Central memory CD4-positive, alpha-beta T cell (primary cell): ENCODE data around the gene CAPN7.

Experiments
- DNase-seq: peaks from one replicate; pipeline ENCODE4 v3.0.0; 2022

The CAPN7 gene

DNA sequence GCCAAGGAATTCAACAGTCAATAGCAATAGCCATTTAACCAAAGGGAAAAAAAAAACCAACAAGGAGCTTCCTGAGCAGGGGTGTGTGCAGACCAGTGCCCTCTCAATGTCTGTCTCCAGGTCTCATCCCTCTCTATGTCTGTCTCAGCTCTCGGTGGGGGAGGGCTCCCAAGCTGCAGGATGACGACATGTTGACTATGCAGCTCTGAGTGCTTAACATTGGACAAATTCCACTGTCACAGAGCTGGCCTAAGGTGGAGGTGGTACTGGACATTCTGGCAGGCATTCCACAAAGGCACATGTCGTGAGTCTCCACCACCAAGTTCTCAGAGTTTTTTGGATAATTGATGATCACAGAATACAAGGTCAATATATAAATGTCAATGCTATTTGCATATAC, 2.0 kb upstream of the CAPN7 start:
- DNase-seq = no peak

DNA sequence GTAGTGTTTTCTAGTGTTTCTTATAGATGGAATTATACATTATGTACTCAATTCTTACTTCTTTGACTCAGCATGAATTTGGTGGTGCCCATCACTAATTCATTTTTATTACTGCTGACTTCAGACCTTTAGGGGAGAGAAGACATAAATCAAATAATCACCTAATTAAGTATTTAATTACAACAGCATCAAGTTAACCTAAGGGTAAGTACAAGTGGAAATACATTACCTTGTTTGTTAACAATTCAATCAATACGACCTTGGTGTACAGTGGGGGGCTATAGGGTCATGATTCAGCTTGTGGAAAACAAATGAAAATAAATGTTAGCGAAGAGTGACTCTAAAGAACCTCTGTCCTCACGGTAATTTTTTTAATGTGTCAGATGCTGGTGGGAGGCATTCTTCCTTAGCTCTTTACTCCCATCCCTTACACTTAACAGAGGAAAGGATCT, 538 bp upstream of the CAPN7 start:
- DNase-seq = no peak

DNA sequence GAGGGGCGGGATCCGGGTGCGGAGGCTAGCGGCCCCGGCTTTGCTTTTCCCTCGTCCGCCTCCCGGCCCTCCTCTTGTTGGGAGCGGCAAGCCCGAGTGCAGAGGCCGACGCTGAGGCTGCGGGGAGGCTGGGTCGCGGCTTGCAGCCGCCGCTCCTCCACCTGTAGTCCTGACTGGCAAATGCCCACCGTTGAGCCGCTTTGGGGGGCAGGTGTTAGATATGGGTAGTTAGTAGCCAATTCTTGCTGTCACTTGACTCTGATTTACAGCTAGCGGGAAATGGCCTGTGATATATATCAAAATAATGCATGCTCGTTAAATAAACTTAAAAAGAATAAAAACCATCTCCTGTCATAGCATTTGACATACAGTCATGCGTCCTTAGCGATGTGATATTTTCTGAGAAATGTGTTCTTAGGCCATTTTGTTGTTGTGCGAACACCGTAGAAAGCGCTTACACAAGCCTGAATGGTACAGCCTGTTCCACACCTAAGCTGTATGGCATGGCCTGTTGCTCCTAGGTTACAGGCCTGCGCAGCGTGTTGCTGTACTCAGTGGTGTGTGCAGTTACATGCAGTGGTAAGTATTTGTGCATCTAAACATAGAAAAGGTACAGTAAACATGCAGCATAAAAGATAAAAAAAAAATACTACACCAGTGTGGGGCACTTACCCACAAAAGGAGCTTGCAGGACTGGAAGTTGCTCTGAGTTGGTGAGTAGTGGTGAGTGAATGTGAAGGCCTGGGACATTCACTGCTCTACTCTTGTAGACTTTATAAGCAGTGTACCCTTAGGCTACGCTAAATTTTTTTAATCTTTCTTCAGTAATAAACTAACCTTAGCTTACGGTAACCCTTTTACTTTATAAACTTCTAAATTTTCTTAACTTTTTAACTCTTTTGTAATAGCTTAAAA, 873 bp downstream of the CAPN7 start:
- DNase-seq = peak; percentile 9

DNA sequence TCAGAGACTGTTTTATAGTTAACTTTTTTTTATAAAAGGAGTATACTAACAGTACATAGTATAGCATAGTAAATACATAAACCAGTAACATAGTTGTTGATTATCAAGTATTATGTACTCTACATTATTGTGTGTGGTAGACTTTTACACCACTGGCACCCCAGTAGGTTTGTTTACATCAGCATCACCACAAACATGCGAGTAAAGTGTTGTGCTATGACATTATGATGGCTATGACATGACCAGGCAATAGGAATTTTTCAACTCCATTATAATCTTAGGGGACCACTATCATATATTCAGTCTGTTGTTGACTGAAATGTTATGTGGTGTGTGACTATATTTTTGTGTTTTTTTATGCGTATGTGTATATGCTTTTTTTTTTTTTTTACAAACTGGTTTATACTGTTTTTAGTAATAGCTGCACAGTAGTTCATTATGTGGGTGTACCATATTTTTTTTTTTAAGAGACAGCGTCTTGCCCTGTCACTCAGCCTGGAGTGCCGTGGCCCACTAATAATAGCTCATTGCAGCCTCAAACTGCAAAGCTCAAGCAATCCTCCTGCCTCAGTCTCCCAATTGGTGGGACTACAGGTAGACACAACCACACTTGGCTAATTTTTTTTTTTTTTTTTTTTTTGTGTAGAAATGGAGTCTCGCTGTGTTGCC, 1.9 kb downstream of the CAPN7 start:
- no peak for DNase-seq

DNA sequence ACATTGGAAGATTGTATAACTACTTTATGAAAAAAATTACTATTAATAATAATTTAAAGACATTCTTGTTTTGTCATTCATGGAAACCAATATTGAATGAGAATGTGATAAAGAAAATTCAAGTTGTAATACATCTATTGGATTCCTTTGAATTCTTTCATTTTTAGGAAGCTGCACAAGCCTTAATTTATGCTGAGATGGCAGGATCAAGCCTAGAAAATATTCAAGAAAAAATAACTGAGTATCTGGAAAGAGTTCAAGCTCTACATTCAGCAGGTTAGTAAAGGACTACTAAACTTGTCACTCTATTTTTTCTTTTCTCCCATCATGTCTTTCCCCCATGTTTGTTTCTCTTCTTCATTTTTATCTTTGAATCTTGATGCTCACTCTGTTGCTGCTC, 5.9 kb downstream of the CAPN7 start:
- no peak for DNase-seq

DNA sequence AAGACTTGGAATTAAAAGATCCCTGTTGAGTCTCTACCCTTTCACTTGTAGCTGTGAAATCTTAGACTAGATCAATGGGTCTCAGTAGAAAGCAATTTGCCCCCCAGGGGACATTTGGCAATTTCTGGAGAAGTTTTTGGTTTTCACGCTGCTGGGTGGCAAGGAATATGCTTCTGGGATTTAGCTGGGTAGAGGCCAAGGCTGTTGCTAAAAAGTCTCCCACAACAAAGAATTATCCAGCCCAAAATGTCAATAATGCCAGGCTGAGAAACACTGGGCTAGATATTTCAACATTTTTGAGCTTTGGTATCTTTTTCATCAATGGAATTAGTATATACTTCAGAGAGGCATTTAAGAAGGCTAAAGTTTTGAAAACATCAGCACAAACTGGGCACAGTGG, 8.7 kb downstream of the CAPN7 start:
- no peak for DNase-seq

DNA sequence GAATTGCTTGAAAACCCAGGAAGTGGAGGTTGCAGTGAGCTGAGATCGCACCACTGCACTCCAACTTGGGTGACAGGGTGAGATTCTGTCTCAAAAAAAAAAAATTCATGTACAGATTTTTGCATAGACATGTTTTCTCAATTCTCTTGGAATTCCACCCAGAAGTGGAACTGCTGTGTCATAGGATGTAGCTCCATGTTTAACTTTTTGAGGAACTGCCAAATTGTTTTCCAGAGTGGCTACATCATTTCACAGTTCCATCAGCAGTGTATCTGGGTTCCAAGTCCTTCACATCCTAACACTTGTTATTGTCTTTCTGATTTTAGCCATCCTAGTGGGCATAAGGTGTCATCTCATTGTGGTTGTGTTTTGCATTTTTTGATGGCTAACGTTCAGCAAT, 9.9 kb downstream of the CAPN7 start:
- DNase-seq = no peak

DNA sequence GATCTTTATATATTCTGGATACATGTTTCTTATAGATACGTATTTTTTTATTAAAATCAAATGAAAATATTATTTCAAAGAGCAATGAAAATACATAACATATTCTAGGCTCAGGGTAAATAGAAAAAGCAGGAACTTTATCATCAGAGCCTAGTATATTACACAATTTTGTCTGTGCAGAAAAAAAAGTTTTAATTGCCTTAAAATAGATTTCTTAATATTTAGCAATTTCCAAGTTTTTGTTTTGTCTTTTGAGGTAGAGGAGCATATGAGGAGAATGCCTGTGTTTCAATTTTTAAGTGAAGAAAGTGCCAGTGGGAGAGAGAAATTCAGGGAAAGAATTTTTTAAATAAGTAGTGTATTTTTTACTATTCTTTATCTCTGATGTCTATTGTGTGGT, 10.5 kb downstream of the CAPN7 start:
- DNase-seq = no peak

DNA sequence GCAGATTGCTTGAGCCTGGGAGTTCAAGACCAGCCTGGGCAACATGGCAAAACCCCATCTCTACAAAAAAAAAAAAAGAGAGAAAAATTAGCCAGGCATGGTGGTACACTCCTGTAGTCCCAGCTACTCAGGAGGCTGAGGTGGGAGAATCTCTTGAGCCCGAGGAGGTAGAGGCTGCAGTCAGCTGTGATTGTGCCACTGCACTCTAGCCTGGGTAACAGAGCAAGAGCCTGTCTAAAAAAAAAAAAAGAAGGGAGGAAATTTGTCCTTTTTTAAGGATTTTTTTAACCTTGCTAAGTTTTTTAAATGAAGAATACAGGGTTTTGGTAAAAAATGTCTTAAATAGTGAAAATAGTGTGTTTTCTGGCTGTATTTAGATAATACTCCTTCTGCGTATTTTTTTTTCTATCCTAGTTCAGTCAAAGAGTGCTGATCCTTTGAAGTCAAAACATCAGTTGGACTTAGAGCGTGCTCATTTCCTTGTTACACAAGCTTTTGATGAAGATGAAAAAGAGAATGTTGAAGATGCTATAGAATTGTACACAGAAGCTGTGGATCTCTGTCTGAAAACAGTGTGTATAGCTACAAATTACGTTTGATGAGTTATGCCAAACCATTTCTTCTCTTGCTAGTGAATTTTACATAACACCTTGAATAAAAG, 11.1 kb downstream of the CAPN7 start:
- DNase-seq = peak; percentile 10

DNA sequence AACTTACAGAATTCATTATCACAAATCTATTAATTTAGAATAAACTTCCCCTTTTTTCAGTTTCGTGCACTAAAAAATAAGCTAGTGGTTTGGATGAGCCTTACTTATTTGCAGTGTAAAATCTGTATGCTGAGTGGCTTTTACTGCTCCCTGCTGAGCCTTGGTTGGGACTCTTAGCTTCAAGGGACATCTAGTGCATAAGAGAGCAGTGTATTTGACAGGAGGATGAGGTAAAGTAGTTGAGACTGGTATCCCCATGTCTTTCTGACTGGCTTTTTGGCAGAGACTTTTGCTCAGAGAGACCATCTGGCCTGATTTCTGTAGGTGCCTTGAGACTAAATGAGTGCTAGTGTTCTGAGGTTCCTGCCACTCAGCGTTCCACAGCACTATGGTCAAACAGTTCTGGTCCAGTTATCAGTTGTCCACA, 11.8 kb downstream of the CAPN7 start:
- no peak for DNase-seq

DNA sequence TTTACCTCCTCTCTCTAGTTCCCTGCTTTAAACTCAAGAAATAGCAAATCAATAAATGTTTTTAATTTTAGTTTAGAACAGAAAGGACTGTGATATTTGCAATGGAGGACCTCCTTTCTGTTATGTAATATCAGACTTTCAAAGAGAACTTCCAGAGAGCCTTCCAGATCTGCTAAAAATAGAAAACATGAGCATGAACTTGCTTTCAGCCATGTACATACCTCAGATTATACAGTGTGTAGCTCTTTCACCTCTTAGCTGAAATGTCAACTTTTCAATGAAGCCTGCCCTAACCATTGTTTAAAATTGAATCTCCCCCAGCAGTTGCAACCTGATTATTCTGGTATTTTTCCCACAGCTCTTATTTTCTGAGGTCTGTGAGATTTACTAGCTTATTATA, 12.6 kb downstream of the CAPN7 start:
- no peak for DNase-seq

DNA sequence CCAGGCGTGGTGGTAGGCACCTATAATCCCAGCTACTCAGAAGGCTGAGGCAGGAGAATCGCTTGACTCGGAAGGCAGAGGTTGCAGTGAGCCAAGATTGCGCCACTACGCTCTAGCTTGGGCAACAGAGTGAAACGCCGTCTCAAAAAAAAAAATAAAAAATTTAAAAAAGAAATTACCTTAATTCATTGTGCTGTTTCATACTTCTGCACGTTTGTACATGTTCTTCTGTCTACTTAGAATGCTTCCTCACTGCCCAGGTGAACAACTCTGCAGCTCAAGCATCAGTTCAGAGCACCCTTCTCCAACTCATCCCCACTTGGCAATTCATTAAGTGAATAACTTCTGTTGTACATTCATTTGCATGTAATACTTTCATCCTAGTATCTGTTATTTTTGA, 14.0 kb downstream of the CAPN7 start:
- DNase-seq = no peak

DNA sequence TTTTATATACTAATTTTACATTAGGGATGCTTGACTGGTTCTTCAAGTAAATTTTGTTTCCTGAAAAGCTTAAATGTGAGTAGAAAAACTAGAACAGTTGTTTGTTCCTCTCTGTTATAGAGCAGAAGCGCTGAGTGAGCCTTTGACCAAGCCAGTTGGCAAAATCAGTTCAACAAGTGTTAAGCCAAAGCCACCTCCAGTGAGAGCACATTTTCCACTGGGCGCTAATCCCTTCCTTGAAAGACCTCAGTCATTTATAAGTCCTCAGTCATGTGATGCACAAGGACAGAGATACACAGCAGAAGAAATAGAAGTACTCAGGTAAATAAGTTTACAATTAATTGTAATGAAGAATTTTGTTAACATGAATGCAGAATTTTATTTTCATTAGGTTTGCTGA, 14.6 kb downstream of the CAPN7 start:
- no peak for DNase-seq

DNA sequence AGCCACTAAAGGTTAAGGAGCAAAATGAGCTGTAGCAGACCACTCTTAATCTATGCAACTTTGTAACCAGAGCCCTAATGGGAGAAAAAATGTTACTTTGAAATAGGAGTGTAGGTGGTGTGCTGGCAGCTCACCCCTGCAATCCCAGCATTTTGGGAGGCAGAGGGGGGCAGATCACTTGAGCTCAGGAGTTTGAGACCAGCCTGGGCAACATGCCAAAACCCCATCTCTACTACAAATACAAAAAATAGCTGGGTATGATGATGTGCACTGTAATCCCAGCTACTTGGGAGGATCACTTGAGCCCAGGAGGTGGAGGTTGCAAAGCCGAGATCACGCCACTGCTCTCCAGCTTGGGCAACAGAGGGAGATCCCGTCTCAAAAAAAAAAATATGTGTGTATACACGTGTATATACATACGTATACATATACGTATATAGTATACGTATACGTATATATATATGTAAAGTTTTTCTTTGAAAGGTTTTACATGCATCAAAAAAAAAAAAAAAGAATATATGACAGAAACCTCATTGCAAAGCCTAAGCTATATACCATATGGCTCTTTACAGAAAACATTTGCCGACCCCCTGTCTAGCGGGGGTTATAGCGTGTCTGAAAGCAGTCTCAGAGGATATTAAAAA, 15.7 kb downstream of the CAPN7 start:
- no peak for DNase-seq

DNA sequence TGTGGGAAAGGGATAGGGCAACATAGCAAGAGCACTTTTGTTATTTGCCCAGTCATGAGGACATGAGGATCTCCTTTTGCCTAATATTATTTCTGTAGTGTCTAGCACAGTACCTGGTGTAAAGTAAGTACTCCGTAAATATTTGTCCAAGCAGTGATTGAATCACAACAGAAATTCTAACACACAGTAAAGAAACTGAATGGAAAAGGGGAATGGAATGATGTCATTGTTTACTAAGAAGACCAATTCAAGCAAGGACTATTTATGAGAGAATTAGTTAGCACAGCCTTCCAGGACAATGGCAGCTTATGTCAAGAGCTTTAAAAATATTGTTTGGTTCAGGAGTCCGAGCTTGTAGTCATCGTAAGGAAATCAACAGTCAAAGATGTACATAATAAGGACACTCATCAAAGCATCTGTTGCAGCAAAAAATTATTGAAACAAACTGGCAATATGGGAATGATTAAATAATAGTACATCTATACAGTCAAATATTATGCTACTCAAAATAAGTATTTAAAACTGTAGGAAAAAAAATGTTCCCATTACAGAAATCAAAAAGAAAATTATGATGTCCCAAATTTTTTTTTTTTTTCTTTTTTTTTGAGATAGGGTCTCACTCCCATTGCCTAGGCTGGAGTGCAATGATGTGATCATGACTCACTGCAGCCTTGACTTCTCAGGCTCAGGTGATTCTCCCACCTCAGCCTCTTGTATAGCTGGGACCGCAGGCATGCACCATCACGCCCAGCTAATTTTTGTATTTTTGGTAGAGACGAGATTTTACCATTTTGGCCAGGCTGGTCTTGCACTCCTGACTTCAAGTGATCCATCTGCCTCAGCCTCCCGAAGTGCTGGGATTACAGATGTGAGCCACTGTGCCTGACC, 17.9 kb downstream of the CAPN7 start:
- DNase-seq = no peak

DNA sequence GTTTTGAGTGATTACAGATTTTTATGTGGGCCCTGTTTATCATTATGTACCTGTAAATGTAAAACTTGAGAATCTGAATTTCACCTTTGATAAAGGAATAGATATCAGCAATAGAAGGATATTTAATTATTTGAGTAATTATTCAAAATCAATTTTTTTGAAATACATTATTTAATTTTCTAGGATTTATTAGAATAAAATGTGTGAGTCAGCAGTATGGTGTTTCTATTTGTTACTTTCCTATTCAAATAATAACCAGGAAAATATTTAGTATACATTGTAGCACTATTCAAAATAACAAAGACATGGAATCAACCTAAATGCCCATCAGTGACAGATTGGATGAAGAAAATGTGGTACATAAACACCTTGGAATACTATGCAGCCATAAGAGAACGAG, 22.1 kb downstream of the CAPN7 start:
- DNase-seq = no peak

DNA sequence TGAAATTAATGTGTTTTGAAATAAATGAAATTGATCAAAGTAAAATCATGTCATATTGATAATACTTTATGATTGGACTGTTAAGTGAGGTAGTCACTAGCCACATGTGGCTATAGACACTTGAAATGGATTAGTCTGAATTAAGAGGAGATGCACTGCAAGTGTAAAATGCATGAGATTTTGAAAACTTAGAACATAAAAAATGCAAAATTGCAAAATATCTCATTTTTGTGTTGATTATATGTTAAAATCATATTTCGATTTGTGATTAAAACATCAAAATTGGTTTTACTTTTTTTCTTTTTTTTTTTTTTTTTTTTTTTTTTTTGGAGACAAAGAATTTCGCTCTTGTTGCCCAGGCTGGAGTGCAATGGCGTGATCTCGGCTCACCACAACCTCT, 23.2 kb downstream of the CAPN7 start:
- DNase-seq = no peak

DNA sequence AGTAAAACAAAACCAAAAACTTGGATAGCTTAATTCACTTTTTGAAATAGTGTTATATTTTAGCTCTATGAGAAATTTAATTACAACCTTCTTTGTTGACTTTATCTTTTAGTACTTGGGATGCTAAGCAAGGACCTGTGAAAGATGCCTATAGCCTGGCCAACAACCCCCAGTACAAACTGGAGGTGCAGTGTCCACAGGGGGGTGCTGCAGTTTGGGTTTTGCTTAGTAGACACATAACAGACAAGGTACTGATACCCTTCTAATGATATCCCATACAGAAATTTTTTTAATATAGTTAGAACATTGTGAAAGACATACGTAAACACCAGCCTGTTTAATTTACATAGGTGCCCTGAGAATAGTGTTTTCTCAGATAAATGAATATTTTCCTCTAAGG, 35.3 kb downstream of the CAPN7 start:
- peak; percentile 39 for DNase-seq

DNA sequence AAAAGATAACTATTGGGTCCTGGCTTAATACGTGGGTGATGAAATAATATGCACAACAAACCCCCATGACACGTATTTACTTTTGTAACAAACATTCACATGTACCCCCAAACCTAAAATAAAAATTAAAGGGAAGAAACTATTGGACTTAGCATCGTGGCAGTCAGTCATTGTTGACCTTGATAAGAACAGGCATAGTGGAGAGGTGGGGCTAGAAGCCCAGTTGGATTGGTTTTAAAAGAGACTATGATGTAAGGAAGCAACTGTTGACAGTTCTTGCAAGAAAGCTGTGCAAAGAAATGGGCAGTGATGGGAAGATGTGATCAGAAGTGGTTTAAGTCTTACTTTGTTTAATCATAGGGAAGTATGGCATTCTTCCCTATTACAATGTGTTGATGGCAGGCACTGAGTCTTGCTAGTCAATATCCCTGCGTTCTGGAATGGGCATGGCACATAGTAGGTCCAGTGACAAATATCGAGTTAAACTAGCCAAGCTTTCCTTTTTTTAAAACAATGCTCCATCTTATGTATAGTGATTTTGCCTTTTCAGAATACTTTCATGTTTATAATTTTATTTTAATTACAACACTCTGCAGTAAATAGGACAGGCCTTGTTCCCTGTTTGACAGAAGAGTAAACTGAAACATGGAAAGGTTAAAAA, 37.9 kb downstream of the CAPN7 start:
- DNase-seq = no peak

DNA sequence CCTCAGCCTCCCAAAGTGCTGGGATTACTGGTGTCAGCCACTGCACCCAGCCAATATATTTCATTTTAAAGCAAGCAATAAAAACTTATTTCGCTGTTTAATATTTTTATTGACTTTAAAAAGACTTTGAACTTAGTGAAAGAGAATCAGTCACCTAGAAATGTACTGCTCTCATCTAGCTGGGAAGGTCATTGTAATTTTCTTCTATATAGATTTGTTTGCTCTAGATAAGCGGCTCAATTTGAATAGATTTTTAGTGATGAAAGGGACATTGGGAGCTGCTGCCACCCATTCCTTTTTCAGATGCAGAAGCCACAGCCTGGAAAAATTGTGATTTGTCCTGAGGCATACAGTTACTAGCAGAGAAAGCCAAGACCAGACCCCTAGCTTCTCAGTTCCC, 40.1 kb downstream of the CAPN7 start:
- DNase-seq = no peak

DNA sequence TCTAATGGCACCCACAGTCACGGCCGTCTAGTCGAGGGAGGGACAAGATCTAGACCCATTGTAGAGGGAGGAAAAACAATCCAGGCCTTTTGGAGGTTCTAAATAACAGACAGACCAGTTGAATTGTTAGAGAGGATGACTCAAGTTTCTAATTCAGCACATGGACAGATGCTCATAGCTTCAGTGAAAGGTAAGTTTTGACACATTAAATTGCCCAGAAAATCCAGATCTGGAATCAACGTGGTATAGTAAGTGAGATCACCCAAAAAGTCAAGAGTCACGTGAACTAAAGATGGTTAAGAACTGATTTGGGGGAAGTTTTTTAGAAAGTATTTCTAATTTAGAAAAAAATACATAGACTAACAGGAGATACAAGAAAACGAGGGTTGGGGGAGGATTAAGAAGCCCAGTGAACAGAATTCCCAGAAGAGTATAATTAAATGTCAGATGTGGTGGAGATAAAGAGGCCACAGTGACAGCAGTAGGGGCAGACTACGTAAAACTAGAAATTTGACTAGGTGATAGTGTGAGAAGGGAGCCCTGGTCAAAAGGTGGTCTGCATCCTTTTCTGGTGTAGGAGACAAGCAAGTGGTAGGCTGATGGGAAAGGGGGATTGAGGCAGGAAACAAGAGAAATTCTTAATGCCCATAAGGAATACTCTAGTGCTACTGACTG, 47.1 kb downstream of the CAPN7 start:
- DNase-seq = no peak
